Measurements from ENCODE around the gene ERFL.

ERFL gene

GRCh38 chr19:41897820-41898219, 30.4 kb downstream of the ERFL start:
- DNase-seq (ENCODE audit: low read depth), result no peak

- no peak for DNase-seq (ENCODE audit: low read depth)
These were observed 31.1 kb downstream of the ERFL start for GRCh38 chr19:41897181-41897580.

GRCh38 chr19:41896581-41896942, 31.7 kb downstream of the ERFL start:
- DNase-seq (ENCODE audit: low read depth), result no peak

- DNase-seq (ENCODE audit: low read depth), result no peak
These were observed 32.3 kb downstream of the ERFL start for GRCh38 chr19:41895745-41896580.

- DNase-seq (ENCODE audit: low read depth), result no peak
These were observed 33.9 kb downstream of the ERFL start for GRCh38 chr19:41894350-41894749.

GRCh38 chr19:41893899-41894298, 34.4 kb downstream of the ERFL start:
- DNase-seq (ENCODE audit: low read depth), result no peak

- no peak for DNase-seq (ENCODE audit: low read depth)
These were observed 35.9 kb downstream of the ERFL start for GRCh38 chr19:41892173-41892902.

- DNase-seq (ENCODE audit: low read depth), result no peak
These were observed 37.3 kb downstream of the ERFL start for GRCh38 chr19:41890936-41891335.

GRCh38 chr19:41889896-41890295, 38.4 kb downstream of the ERFL start:
- no peak for DNase-seq (ENCODE audit: low read depth)

GRCh38 chr19:41888926-41889325, 39.3 kb downstream of the ERFL start:
- DNase-seq (ENCODE audit: low read depth), result no peak

GRCh38 chr19:41887711-41888382, 40.4 kb downstream of the ERFL start:
- DNase-seq (ENCODE audit: low read depth), result peak; percentile 84

- DNase-seq (ENCODE audit: low read depth), result peak; percentile 35
These were observed 41.2 kb downstream of the ERFL start for GRCh38 chr19:41886761-41887710.

- peak; percentile 80 for DNase-seq (ENCODE audit: low read depth)
These were observed 44.2 kb downstream of the ERFL start for GRCh38 chr19:41883821-41884733.

GRCh38 chr19:41883463-41883820, 44.8 kb downstream of the ERFL start:
- DNase-seq (ENCODE audit: low read depth), result no peak

- peak; percentile 52 for DNase-seq (ENCODE audit: low read depth)
These were observed 45.4 kb downstream of the ERFL start, which contains the start of gene ARHGEF1 for GRCh38 chr19:41882568-41883462. Gene ARHGEF1 (plus strand): TSS chr19:41883184. CDS start chr19:41888083, 4,899 bp downstream.

GRCh38 chr19:41880329-41880708, 47.9 kb downstream of the ERFL start:
- no peak for DNase-seq (ENCODE audit: low read depth)

- DNase-seq (ENCODE audit: low read depth), result no peak
These were observed 48.5 kb downstream of the ERFL start for GRCh38 chr19:41879670-41880328.

- DNase-seq (ENCODE audit: low read depth), result no peak
These were observed 49.2 kb downstream of the ERFL start for GRCh38 chr19:41879080-41879479.

Measured in activated T-helper 9 cell treated with anti-CD3 and anti-CD28 coated beads, Interleukin-2, amount 50 U/mL, for 16 hours (primary cell).